Stimulated activated CD4-positive, alpha-beta T cell treated with anti-CD3 and anti-CD28 coated beads, Interleukin-12 subunit alpha, Interleukin-12 subunit beta, amount 100 ng/mL, for 4 hours (primary cell): ENCODE data around the gene ZNF506.
"Not testable (repeated sequence)": the region's sequence is repeated elsewhere in the genome, so short reads cannot be mapped to it uniquely, and the experiment has no call there.

ENCODE experiments used
- DNase-seq: peaks from one replicate; pipeline ENCODE4 v3.0.0-alpha.2; 2020

ZNF506 gene

DNA sequence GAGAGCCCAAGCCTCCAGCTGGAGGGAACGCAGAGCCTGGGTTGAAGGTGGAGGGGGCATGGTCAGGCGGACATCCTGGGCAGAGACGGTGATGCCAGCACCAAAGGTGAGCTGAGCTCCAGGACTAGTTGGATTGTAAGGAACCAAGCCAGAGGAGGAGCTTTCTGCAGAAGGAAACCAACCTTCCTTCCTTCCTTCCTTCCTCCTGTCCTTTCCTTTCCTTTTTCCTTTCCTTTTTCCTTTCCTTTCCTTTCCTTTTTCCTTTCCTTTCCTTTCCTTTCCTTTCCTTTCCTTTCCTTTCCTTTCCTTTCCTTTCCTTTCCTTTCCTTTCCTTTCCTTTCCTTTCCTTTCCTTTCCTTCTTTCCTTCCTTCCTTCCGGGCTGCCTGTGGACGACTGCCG, 77.6 kb downstream of the ZNF506 start:
- DNase-seq: not testable (repeated sequence)

DNA sequence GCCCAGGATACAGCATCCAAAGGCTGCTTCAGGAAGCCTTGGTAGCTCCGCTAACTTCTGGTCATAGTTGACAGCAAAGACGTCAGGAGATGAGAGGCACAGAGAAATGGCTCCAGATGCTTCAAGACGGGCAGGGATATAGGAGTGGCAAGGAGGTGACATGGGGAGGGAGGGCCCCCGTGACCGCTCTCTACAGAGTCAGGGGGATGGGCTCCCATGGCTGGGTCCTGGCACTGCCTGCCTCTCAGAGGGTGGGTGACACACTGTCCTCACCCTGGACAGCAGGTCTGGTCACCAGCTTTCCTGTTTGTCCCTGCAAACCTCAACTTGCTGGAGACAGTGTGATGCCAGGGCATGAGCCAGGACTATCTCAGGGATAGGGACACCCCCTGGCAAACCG, 78.4 kb downstream of the ZNF506 start:
- DNase-seq: no peak

- no peak for DNase-seq
These were observed 78.8 kb downstream of the ZNF506 start for GRCh38 chr19:19742773-19743172.
